Cardiac septum (tissue), 1 donor: ENCODE data around the gene MSLN. TPM values are rescaled to one million over a fixed set of nuclear protein-coding genes. Genes with fewer than 3 reads are reported as not detected.
A peak's percentile ranks its signal among the peaks of the same experiment; 100 is the strongest.
"Not testable (repeated sequence)": the region's sequence is repeated elsewhere in the genome, so short reads cannot be mapped to it uniquely, and the experiment has no call there.

ENCODE experiments used
- DNase-seq: peaks from one replicate; pipeline ENCODE4 v3.0.0-alpha.2; 2020; ENCODE audit warnings: low spot score
- intact Hi-C: fragments of 100-400 bp; cut with DNase I; formaldehyde crosslinking; loops from one replicate; pipeline ENCODE4 v1.14.0; 2022
- total RNA-seq: library from RNA; stranded (reverse); fragmentation: NEBNext Ultra II Directional; extraction: Animal tissue kit (Norgen Biotek cat#: 25700); gene quantifications from one replicate; pipeline ENCODE4 v1.2.1, GENCODE V29; 2021
- donor health status: DM: no; HTN: no; CAD: no.

MSLN gene
- total RNA-seq, 1 donor from 2014 or later: not detected

DNA sequence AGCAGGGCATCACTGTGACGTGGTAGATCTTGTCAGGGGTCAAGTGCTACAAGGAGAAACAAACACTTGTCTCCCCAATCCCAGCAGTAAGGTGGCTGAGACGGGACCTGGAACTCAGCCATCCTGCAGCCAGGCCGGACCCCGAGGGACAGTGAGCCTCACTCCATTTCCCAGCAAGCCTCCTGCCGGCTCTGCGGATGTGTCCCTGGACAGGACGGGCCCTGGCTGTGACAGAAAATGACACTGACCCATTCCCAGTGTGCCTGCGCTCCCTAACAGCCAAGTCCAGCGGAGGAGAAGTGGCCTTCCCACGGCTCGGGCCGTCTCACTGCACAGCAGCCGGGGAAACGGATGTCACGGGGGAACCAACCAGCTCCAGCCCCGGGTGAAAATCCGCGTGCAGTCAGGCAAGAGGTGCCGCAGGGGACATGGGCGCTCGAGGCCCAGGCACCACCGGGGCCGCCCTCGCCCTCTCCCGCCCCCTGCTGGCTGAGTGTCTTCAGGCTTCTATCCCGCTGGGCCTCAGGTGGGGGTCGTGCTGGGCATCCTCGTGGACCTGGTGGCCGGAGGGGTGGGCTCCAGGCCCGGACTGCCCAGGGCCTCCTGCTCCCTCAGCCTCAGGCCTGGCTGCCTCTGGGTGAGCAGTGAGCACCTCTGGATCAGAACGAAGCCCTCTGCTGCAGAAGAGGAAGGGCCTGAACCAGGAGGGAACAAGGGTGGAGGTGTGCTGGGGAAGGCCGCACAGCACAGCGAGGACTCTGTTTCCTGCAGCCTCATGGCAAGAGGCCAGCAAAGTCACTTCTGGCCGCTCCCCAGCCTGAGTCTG is 26.9 kb upstream of the MSLN start:
- intact Hi-C loops: no loop called here
- DNase-seq: no peak

DNA sequence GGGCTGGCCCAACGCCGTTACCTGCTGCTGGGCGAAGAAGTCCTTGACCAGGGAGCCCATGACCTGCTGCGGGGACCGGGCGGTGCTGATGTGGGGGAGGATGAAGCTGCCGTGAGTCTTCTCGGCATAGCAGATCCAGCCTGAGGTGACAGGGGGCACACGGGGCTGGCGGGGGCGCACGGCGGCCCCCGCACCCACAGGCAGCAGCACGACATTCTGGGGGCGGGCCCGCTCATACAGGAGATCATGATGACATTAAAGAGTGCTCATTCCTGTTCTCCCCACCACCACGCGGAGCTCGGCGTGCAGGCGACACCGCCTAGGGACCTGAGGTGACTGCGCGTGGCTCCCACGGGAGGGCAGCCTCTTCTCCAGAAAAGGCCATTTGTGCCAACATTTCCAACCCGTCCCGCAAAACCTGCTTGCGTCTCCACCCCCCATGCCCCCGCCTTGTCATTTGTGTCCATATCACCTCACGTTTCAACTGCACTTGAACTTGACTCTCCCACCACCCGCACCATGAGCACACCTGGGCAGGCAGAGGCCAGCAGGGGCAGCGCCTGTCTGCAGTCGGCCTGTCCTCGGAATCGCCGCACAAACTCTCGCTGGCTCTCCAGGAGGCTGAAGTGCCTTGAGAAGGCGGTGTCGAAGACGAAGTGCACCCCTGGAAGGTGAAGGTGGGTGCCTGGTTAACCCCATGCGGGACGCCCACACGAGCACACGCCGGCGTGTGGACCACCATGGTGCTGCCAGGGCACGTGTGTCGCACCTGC is 26.1 kb upstream of the MSLN start:
- intact Hi-C loops: no loop called here
- DNase-seq: no peak

DNA sequence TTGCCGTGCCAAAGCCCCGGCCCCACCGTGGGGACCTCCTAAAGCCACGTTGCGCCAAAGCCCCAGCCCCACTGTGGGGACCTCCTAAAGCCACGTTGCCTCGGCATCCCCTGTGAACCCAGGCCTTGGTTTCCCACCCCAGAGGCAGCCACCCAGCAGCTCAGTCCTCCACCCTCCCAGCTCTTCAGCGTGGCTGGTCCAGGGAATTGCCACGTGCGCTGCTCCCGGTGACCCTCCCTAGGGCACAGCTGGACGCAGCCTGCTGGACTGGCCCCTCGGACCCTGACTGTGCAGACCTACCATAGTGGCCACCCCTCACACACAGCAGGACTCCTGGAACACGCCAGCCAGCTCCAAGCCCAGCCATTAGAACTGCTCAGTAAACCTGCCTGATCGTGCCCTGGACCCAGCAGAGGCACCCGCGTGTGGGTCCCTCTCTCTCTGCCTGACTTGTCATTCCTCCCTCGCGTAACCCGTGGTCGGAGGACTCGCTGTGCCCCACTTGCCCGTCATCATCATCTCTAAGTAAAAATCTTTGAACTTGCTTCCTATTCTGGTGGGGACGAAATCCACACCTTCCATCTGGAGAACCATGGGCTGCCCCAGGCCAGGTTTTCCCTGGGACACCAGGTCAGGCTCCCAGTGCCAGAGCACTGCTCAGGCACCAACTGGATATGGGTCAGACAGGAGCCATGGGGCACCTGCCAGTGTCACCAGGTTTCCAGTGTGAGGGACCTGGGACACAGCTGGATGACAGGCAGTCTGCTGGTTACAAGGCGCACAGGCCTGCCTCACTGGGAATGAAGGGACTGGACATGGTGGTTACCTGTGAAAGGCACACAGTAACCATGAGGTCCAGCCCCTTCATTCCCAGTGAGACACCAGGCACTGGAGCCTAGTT is 25.3 kb upstream of the MSLN start:
- DNase-seq: no peak
- intact Hi-C loops: no loop called here

GRCh38 chr16:735982-736453 is 24.5 kb upstream of the MSLN start:
- DNase-seq: no peak
- intact Hi-C loops: no loop called here

GRCh38 chr16:736936-737481 is 23.5 kb upstream of the MSLN start:
- intact Hi-C loops: no loop called here
- DNase-seq: no peak

DNA sequence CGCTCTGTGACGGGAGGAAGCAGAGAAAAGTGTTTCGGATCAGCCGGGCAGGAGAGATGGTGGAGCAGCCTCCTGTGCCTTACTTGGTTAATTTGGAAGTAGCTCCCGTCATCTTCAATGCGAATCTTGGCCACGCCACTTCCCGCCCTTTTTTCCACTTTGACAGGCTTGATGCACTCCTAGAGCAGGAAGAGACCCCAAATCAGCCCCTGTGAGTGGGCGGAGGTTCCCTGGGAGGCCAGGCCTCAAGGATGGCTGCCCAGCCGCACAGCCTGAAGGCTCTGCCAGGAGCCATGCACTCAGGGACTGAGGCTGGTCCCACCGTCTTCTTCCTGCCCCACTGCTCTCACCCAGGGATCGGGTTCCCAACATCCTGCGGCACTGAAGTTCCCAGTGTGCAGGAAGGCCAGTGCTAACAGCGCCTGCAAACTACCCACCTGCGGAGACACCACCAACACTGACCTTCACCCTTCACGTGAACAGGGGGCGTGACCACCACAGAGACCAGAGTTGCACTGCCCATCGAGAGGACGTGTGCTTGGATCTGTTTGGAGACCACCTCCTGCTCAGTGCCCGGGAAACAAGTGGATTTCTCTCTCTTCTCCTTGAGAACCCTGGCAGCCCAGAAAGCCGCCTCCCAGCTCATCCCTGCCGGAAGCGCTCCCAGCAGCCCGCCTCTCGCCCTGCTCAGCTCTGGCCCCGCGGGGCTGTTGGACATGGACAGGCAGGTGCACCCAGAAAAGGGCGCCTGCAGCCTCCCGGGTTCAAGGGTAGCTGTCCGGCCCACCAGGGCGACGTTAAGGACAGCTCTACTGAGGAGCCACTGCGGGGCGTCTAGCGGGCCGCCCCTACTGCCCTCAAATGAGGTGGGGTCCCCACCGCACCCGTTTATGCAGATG is 20.7 kb upstream of the MSLN start:
- no peak for DNase-seq
- intact Hi-C loops: loop anchor here (2.0 to 5.0 kb wide), 2 partner anchors 19 to 47 kb away; partner anchors contain the start of genes ANTKMT, CHTF18 and RPUSD1

- intact Hi-C loops: loop anchor here (2.0 to 5.0 kb wide), 2 partner anchors 20 to 47 kb away; partner anchors contain the start of genes ANTKMT, CHTF18 and RPUSD1
- no peak for DNase-seq
Observed at GRCh38 chr16:740459-740763, 20.1 kb upstream of the MSLN start.

GRCh38 chr16:740764-741505 is 19.6 kb upstream of the MSLN start, which contains the start of gene CIAO3:
TSS of gene CIAO3 (minus strand) at chr16:740997. CDS start at chr16:740985, 12 bp downstream.
- DNase-seq: peak; percentile 95
- intact Hi-C loops: loop anchor here (2.0 to 5.0 kb wide), 2 partner anchors 20 to 46 kb away; partner anchors contain the start of genes ANTKMT, CHTF18 and RPUSD1

- intact Hi-C loops: loop anchor here (2.0 to 5.0 kb wide), 2 partner anchors 21 to 45 kb away; partner anchors contain the start of genes ANTKMT, CHTF18 and RPUSD1
- DNase-seq: no peak
Observed at GRCh38 chr16:741986-742629, 18.4 kb upstream of the MSLN start.

- DNase-seq: not testable (repeated sequence)
- intact Hi-C loops: loop anchor here (5.0 kb wide), 1 partner anchor 44 kb away; the partner anchor contains the start of genes CHTF18 and RPUSD1
Observed at GRCh38 chr16:742894-743293, 17.6 kb upstream of the MSLN start.

DNA sequence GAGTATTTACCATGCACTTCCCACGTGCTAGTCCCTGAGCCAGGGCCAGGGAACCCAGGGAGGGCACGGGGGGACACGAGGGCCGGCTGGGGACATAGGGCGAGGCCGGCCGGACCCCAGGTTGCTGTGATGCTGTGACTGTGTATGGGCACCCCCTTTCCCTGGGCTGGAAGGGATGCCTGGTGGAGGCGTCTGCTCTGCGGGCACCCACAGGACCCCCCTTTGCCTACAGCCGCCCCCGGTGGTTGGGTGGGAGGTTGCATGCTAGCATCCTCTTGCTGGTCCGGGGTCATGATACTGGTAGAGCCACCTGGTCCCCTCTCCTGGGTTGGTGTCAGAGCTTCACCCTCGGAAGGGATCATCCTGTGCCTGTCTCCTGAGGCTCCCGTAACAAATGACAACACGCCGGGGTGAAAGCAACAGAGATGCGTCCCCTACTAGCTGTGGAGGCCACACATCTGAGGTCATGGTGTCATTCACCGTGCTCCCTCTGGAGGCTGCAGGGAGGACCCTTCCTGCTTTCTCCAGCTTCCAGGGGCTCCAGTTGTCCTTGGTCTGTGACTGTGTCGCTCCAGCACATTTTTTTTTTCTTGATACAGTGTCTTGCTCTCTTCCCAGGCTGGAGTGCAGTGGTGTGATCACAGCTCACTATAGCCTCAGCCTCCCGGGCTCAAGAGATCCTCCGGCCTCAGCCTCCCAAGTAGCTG is 16.6 kb upstream of the MSLN start:
- DNase-seq: no peak
- intact Hi-C loops: loop anchor here (5.0 kb wide), 1 partner anchor 43 kb away; the partner anchor contains the start of genes CHTF18 and RPUSD1

GRCh38 chr16:745739-746138 is 14.8 kb upstream of the MSLN start:
- intact Hi-C loops: no loop called here
- no peak for DNase-seq

GRCh38 chr16:746637-747036 is 13.9 kb upstream of the MSLN start:
- no peak for DNase-seq
- intact Hi-C loops: no loop called here

- DNase-seq: no peak
- intact Hi-C loops: no loop called here
Observed at GRCh38 chr16:747978-748746, 12.4 kb upstream of the MSLN start.

DNA sequence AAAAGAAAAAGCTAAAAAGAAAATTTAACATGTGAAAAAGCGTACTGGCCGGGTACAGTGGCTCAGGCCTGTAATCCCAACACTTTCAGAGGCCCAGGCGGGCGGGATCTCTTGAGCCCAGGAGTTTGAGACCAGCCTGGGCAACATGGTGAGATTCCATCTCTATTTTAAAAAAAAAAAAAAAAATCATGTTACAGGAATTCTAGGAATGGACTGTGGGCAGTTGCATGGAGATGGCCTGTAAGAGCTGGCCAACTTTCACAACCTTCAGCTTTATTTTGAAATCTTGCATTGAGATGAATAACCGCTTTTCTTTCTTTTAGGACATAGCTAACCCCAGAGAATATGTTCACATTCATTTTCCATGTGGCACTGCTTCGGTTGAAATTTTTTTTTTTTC is 11.5 kb upstream of the MSLN start:
- intact Hi-C loops: no loop called here
- no peak for DNase-seq

DNA sequence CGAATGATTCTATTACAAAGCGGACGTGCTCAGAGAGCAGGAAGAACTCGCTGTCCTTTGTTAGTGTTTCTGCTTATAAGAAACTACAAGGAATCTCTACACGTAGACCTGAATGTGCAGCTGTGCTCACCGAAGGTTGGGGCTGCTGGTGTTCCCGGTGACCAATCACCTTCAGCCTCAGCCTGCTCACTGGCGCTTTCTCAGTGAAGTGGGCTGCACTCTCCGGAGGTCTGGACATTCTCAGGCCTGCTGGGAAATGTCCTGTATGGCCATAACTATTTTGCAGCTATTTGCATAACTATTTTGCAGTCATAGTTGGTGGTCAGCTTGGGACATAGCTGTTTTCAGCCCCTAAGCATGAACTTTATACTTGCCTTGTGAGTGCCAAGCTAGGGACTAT is 10.0 kb upstream of the MSLN start:
- intact Hi-C loops: no loop called here

More for the DNA sequence above, 10.0 kb upstream of the MSLN start:
- no peak for DNase-seq
